ENCODE data around the gene IFNB1.

IFNB1 gene

GRCh38 chr9:21085005-21085404 lies 7.3 kb upstream of the IFNB1 start:
- TF ChIP-seq CTCF (IDR thresholded peaks at IDR 0.05; ENCODE audit: low read depth, low read length), result no peak
- H3K4me3 ChIP-seq (replicated peaks in 1 of 2; ENCODE audit: low read depth in 2 of 2, low read length in 2 of 2), result no peak overlapping the region
- no peak for DNase-seq (ENCODE audit: low read depth in 2 of 2)

- no peak for DNase-seq (ENCODE audit: low read depth in 2 of 2)
- TF ChIP-seq CTCF (IDR thresholded peaks at IDR 0.05; ENCODE audit: low read depth, low read length), result no peak
- no peak overlapping the region for H3K4me3 ChIP-seq (replicated peaks in 1 of 2; ENCODE audit: low read depth in 2 of 2, low read length in 2 of 2)
Measured at GRCh38 chr9:21084242-21084850, 6.6 kb upstream of the IFNB1 start.

DNA sequence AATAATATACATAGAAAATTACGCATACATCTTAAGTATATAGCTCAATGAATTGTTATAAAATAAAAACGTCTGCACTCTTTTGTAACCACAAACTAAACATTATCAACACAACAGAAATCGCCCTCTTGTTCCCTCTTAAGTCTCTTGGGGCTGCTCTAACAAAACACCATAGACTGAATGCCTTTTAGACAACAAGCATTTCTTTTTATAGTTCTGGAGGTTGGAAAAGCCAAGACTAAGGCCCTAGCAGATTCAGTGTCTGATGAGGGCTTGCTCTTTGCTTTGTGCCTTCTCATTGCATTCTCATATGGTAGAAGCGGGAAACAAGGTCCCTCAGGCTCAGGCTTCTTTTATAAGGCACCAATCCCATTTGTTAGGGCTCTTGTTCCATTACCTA lies 4.9 kb upstream of the IFNB1 start:
- no peak overlapping the region for H3K4me3 ChIP-seq (replicated peaks in 1 of 2; ENCODE audit: low read depth in 2 of 2, low read length in 2 of 2)
- TF ChIP-seq CTCF (IDR thresholded peaks at IDR 0.05; ENCODE audit: low read depth, low read length), result no peak
- peak in 1 of 2 donors; percentile 8 for DNase-seq (ENCODE audit: low read depth in 2 of 2)

- no peak for TF ChIP-seq CTCF (IDR thresholded peaks at IDR 0.05; ENCODE audit: low read depth, low read length)
- no peak overlapping the region for H3K4me3 ChIP-seq (replicated peaks in 1 of 2; ENCODE audit: low read depth in 2 of 2, low read length in 2 of 2)
- no peak for DNase-seq (ENCODE audit: low read depth in 2 of 2)
Measured at GRCh38 chr9:21081999-21082398, 4.3 kb upstream of the IFNB1 start.

GRCh38 chr9:21081451-21081850 lies 3.7 kb upstream of the IFNB1 start:
- TF ChIP-seq CTCF (IDR thresholded peaks at IDR 0.05; ENCODE audit: low read depth, low read length), result no peak
- DNase-seq (ENCODE audit: low read depth in 2 of 2), result no peak
- H3K4me3 ChIP-seq (replicated peaks in 1 of 2; ENCODE audit: low read depth in 2 of 2, low read length in 2 of 2), result no peak overlapping the region

DNA sequence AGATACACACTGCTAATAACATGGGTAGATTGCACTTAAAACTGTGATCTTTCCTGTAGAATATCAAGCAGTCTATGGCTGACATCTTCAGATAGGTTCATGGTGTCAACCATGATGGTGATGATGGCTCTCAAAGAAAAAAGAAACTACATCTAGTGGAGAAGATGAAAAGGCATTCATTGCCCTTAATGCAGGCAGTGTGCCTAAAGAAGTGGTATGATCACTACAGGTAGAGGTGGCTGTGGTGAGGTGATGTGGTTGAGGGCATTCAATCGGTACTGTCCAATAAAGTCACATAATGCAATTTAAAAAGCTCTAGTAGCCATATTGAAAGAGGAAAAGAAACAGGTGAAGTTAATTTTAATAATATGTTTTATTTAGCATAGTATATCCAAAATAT lies 3.1 kb upstream of the IFNB1 start:
- no peak for TF ChIP-seq CTCF (IDR thresholded peaks at IDR 0.05; ENCODE audit: low read depth, low read length)
- no peak overlapping the region for H3K4me3 ChIP-seq (replicated peaks in 1 of 2; ENCODE audit: low read depth in 2 of 2, low read length in 2 of 2)
- no peak for DNase-seq (ENCODE audit: low read depth in 2 of 2)

DNA sequence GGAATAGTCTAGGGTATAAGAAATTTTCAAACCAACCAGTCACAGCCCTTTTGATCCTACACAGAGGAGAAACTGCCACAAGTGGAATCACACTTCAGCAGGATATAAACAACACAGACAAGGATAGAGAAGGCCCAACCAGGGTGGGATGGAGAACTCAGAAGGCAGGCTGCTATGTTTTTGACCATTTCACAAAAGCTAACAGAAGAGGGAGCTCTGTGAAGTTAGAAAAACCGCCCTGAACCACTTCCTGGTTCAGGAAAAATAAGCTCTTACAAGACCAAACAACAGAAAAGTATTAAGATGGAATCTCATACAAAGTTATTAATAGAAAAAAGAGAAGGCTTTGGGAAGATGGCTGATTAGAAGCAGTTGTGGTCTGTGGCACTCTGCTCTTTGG lies 960 bp upstream of the IFNB1 start:
- peak in 1 of 2 donors; percentile 8 for DNase-seq (ENCODE audit: low read depth in 2 of 2)
- TF ChIP-seq CTCF (IDR thresholded peaks at IDR 0.05; ENCODE audit: low read depth, low read length), result no peak
- H3K4me3 ChIP-seq (replicated peaks in 1 of 2; ENCODE audit: low read depth in 2 of 2, low read length in 2 of 2), result no peak overlapping the region
